ENCODE results near the gene FOSL2.

DNA sequence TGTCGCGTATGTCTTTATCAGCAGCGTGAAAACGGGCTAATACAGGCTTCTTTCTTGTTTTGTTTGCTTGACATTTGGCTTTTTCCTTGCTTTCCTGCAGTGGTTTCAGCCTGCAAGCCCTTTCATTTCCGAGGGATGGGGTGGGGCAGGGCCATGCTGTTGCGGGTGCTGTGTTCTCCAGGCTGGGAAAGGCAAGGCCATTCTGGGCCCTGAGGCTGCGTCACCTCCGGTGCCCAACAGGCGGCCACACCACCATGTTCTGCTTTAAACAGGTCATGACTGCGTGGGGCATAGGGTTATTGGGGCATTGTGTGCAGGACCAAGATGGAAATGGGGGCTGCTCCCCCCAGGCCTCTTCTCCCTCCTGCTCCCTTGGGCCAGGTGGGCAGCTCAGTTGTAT, 64.6 kb downstream of the FOSL2 start:
- no peak for TF ChIP-seq EZH2 (IDR thresholded peaks at IDR 0.05; ENCODE audit: low read length)
- TF ChIP-seq, protein P1, sequence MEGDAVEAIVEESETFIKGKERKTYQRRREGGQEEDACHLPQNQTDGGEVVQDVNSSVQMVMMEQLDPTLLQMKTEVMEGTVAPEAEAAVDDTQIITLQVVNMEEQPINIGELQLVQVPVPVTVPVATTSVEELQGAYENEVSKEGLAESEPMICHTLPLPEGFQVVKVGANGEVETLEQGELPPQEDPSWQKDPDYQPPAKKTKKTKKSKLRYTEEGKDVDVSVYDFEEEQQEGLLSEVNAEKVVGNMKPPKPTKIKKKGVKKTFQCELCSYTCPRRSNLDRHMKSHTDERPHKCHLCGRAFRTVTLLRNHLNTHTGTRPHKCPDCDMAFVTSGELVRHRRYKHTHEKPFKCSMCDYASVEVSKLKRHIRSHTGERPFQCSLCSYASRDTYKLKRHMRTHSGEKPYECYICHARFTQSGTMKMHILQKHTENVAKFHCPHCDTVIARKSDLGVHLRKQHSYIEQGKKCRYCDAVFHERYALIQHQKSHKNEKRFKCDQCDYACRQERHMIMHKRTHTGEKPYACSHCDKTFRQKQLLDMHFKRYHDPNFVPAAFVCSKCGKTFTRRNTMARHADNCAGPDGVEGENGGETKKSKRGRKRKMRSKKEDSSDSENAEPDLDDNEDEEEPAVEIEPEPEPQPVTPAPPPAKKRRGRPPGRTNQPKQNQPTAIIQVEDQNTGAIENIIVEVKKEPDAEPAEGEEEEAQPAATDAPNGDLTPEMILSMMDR (optimal IDR thresholded peaks at IDR 0.05 in 1 of 3, IDR thresholded peaks at IDR 0.05 in 1 of 3, conservative IDR thresholded peaks at IDR 0.05 in 1 of 3; ENCODE audit: extremely low read depth in 1 of 3, insufficient read depth in 2 of 3, low read length in 3 of 3) = no peak
